Effector memory CD8-positive, alpha-beta T cell (primary cell): ENCODE measurements around the gene GBE1.
A peak's percentile ranks its signal among the peaks of the same experiment; 100 is the strongest.

Experiments
- ATAC-seq: fragments of 150-1000 bp; cut with Tn5 transposase; replicated peaks from 2 replicates; pipeline ENCODE4 v1.10.0; 2021; ENCODE audit warnings: mild to moderate bottlenecking, moderate library complexity
- DNase-seq, 3 experiments: peaks; one replicate each; pipeline ENCODE4 v3.0.0; 2021
- H3K27ac Mint-ChIP-seq, 2 donors: one replicate each; pipeline ENCODE4 v1.8.0; 2022; ENCODE audit warnings: mild to moderate bottlenecking in 2 of 2, mixed read lengths in 2 of 2, moderate library complexity in 2 of 2
- H3K27me3 Mint-ChIP-seq, 2 donors: one replicate each; pipeline ENCODE4 v1.8.0; 2022; ENCODE audit warnings: mixed read lengths in 2 of 2
- H3K36me3 Mint-ChIP-seq: one replicate; pipeline ENCODE4 v1.8.0; 2022; ENCODE audit warnings: mild to moderate bottlenecking, moderate library complexity, mixed read lengths; ENCODE audit not compliant: insufficient read depth
- H3K4me1 Mint-ChIP-seq, 2 donors: one replicate each; pipeline ENCODE4 v1.8.0; 2022; ENCODE audit warnings: low read depth in 2 of 2, mixed read lengths in 2 of 2
- H3K4me3 Mint-ChIP-seq, 2 donors: one replicate each; pipeline ENCODE4 v1.8.0; 2022; ENCODE audit warnings: mild to moderate bottlenecking in 2 of 2, mixed read lengths in 2 of 2, moderate library complexity in 2 of 2
- H3K9me3 Mint-ChIP-seq, 2 donors: one replicate each; pipeline ENCODE4 v1.8.0; 2022; ENCODE audit warnings: mixed read lengths in 2 of 2
- total RNA-seq, 9 experiments: gene quantifications; one replicate each; lab custom pipeline; 2026; lab: John Stamatoyannopoulos, UW

Gene GBE1
- total RNA-seq = 10.8 to 33.5 (median 19.5) reads per million in 9 experiments

- DNase-seq (peak; percentile 88 to 90 (median 88)), ATAC-seq (peak; percentile 82)
- Mint-ChIP-seq H3K27ac (peak within 1 kb of the TSS; percentile 95), H3K4me1 (peaks cover 4 to 12% of the 10 kb centered on the region in 2 donors), H3K27me3 (no peaks in the 10 kb centered on the region), H3K9me3 (no peaks in the 10 kb centered on the region), H3K36me3 (peaks cover 3% of the 10 kb centered on the region), H3K4me3 (peak within 1 kb of the TSS; percentile 86 to 89)
Observed at GRCh38 chr3:81760924-81761903, at the start of gene GBE1. Gene GBE1 (minus strand): TSS chr3:81761645. CDS start chr3:81761517, 128 bp downstream.

- H3K27me3 Mint-ChIP-seq = peaks cover 0 to 7% of the 10 kb centered on the region in 2 donors
- no peak overlapping the region for H3K27ac Mint-ChIP-seq
- DNase-seq (no peak), ATAC-seq (no peak)
- peaks cover 6% of the 10 kb centered on the region for H3K36me3 Mint-ChIP-seq
- no peak overlapping the region for H3K4me3 Mint-ChIP-seq
- no peaks in the 10 kb centered on the region for H3K9me3 Mint-ChIP-seq
- H3K4me1 Mint-ChIP-seq = no peaks in the 10 kb centered on the region
Observed at GRCh38 chr3:81808900-81809299, 47.5 kb upstream of the GBE1 start.

GRCh38 chr3:81799403-81799802, 38.0 kb upstream of the GBE1 start:
- Mint-ChIP-seq H3K27me3 (no peaks in the 10 kb centered on the region), H3K9me3 (no peaks in the 10 kb centered on the region), H3K27ac (no peak overlapping the region), H3K36me3 (no peaks in the 10 kb centered on the region), H3K4me3 (no peak overlapping the region), H3K4me1 (no peaks in the 10 kb centered on the region)
- no peak for ATAC-seq
- DNase-seq = no peak

GRCh38 chr3:81793410-81793809, 32.0 kb upstream of the GBE1 start:
- no peaks in the 10 kb centered on the region for H3K36me3 Mint-ChIP-seq
- ATAC-seq = no peak

GRCh38 chr3:81790117-81790516, 28.7 kb upstream of the GBE1 start:
- H3K36me3 Mint-ChIP-seq = no peaks in the 10 kb centered on the region
- no peak overlapping the region for H3K27ac Mint-ChIP-seq
- H3K4me3 Mint-ChIP-seq = no peak overlapping the region
- H3K4me1 Mint-ChIP-seq = no peaks in the 10 kb centered on the region
- peaks cover 0 to 14% of the 10 kb centered on the region in 2 donors for H3K27me3 Mint-ChIP-seq
- no peaks in the 10 kb centered on the region for H3K9me3 Mint-ChIP-seq
- DNase-seq = no peak
- ATAC-seq = no peak

More at GRCh38 chr3:81793410-81793809, 32.0 kb upstream of the GBE1 start:
- Mint-ChIP-seq H3K4me1 (no peaks in the 10 kb centered on the region), H3K27ac (no peak overlapping the region), H3K4me3 (no peak overlapping the region), H3K27me3 (peaks cover 0 to 6% of the 10 kb centered on the region in 2 donors), H3K9me3 (no peaks in the 10 kb centered on the region)
- DNase-seq = no peak

- Mint-ChIP-seq H3K27ac (no peak overlapping the region), H3K36me3 (no peaks in the 10 kb centered on the region), H3K27me3 (peaks cover 0 to 15% of the 10 kb centered on the region in 2 donors), H3K9me3 (no peaks in the 10 kb centered on the region), H3K4me1 (no peaks in the 10 kb centered on the region), H3K4me3 (no peak overlapping the region)
- DNase-seq = no peak
- ATAC-seq = no peak
Observed at GRCh38 chr3:81789691-81790090, 28.2 kb upstream of the GBE1 start.

GRCh38 chr3:81788610-81789009, 27.2 kb upstream of the GBE1 start:
- ATAC-seq (no peak), DNase-seq (no peak)
- H3K4me3 Mint-ChIP-seq = no peak overlapping the region
- H3K9me3 Mint-ChIP-seq = peaks cover 0 to 2% of the 10 kb centered on the region in 2 donors
- no peak overlapping the region for H3K27ac Mint-ChIP-seq
- peaks cover 0 to 18% of the 10 kb centered on the region in 2 donors for H3K27me3 Mint-ChIP-seq
- H3K36me3 Mint-ChIP-seq = no peaks in the 10 kb centered on the region
- H3K4me1 Mint-ChIP-seq = no peaks in the 10 kb centered on the region

GRCh38 chr3:81788044-81788443, 26.6 kb upstream of the GBE1 start:
- H3K27me3 Mint-ChIP-seq = peaks cover 0 to 19% of the 10 kb centered on the region in 2 donors
- H3K4me1 Mint-ChIP-seq = no peaks in the 10 kb centered on the region
- H3K9me3 Mint-ChIP-seq = peaks cover 0 to 2% of the 10 kb centered on the region in 2 donors
- no peaks in the 10 kb centered on the region for H3K36me3 Mint-ChIP-seq
- H3K27ac Mint-ChIP-seq = no peak overlapping the region
- no peak for ATAC-seq
- DNase-seq = no peak
- no peak overlapping the region for H3K4me3 Mint-ChIP-seq

- no peak for ATAC-seq
- no peak overlapping the region for H3K4me3 Mint-ChIP-seq
- no peak for DNase-seq
- peaks cover 0 to 2% of the 10 kb centered on the region in 2 donors for H3K9me3 Mint-ChIP-seq
- peaks cover 17 to 19% of the 10 kb centered on the region in 2 donors for H3K27me3 Mint-ChIP-seq
- H3K27ac Mint-ChIP-seq = no peak overlapping the region
- H3K4me1 Mint-ChIP-seq = no peaks in the 10 kb centered on the region
- H3K36me3 Mint-ChIP-seq = no peaks in the 10 kb centered on the region
Observed at GRCh38 chr3:81782585-81782984, 21.1 kb upstream of the GBE1 start.

GRCh38 chr3:81778678-81779182, 17.3 kb upstream of the GBE1 start:
- no peaks in the 10 kb centered on the region for H3K36me3 Mint-ChIP-seq
- no peak for DNase-seq
- no peak for ATAC-seq

GRCh38 chr3:81776643-81777042, 15.2 kb upstream of the GBE1 start:
- no peaks in the 10 kb centered on the region for H3K9me3 Mint-ChIP-seq
- H3K27ac Mint-ChIP-seq = no peak overlapping the region
- peaks cover 7 to 16% of the 10 kb centered on the region in 2 donors for H3K27me3 Mint-ChIP-seq
- H3K36me3 Mint-ChIP-seq = no peaks in the 10 kb centered on the region
- no peaks in the 10 kb centered on the region for H3K4me1 Mint-ChIP-seq
- DNase-seq (no peak), ATAC-seq (no peak)
- H3K4me3 Mint-ChIP-seq = no peak overlapping the region

More at GRCh38 chr3:81778678-81779182, 17.3 kb upstream of the GBE1 start:
- no peaks in the 10 kb centered on the region for H3K4me1 Mint-ChIP-seq
- no peak overlapping the region for H3K27ac Mint-ChIP-seq
- peaks cover 0 to 1% of the 10 kb centered on the region in 2 donors for H3K9me3 Mint-ChIP-seq
- peaks cover 9 to 24% of the 10 kb centered on the region in 2 donors for H3K27me3 Mint-ChIP-seq
- H3K4me3 Mint-ChIP-seq = no peak overlapping the region

GRCh38 chr3:81770710-81771109, 9.3 kb upstream of the GBE1 start:
- no peaks in the 10 kb centered on the region for H3K36me3 Mint-ChIP-seq
- ATAC-seq (no peak), DNase-seq (no peak)
- no peaks in the 10 kb centered on the region for H3K9me3 Mint-ChIP-seq
- H3K4me3 Mint-ChIP-seq = no peak overlapping the region
- H3K27me3 Mint-ChIP-seq = peaks cover 15 to 25% of the 10 kb centered on the region in 2 donors
- no peaks in the 10 kb centered on the region for H3K4me1 Mint-ChIP-seq
- no peak overlapping the region for H3K27ac Mint-ChIP-seq

- H3K36me3 Mint-ChIP-seq = no peaks in the 10 kb centered on the region
- H3K27me3 Mint-ChIP-seq = peaks cover 15 to 22% of the 10 kb centered on the region in 2 donors
- no peak overlapping the region for H3K27ac Mint-ChIP-seq
- DNase-seq (no peak), ATAC-seq (no peak)
- H3K9me3 Mint-ChIP-seq = no peaks in the 10 kb centered on the region
- no peak overlapping the region for H3K4me3 Mint-ChIP-seq
- H3K4me1 Mint-ChIP-seq = no peaks in the 10 kb centered on the region
Observed at GRCh38 chr3:81769299-81769698, 7.9 kb upstream of the GBE1 start.
